Right atrium auricular region (tissue), 2 donors: ENCODE data around the gene MYH15. TPM values are rescaled to one million over a fixed set of nuclear protein-coding genes. Genes with fewer than 3 reads are reported as not detected.

ENCODE experiments used
- DNase-seq: peaks from one replicate; pipeline ENCODE4 v3.0.0-alpha.2; 2019; ENCODE audit warnings: low spot score
- H3K27ac ChIP-seq, 2 donors: fragments of 200-600 bp; sonication (generic); 1 replicate in 1 of 2; 2 replicates in 1 of 2; pipeline ENCODE4 v1.5.1; 2016 to 2019
- H3K27me3 ChIP-seq, 2 donors: fragments of 200-600 bp; sonication (generic); one replicate each; pipeline versions ENCODE4 v1.5.1 to v1.6.0; 2017 to 2019
- H3K36me3 ChIP-seq: fragments of 200-600 bp; sonication (generic); one replicate; pipeline ENCODE4 v1.5.1; 2016
- H3K4me1 ChIP-seq, 2 donors: fragments of 200-600 bp; sonication (generic); one replicate each; pipeline versions ENCODE4 v1.5.1 to v1.6.0; 2017 to 2019
- H3K4me3 ChIP-seq, 2 donors: fragments of 200-600 bp; sonication (generic); 1 replicate in 1 of 2; 2 replicates in 1 of 2; pipeline ENCODE4 v1.5.1; 2017 to 2019; ENCODE audit warnings: mild to moderate bottlenecking in 1 of 2, moderate library complexity in 1 of 2
- H3K9me3 ChIP-seq, 2 donors: fragments of 200-600 bp; sonication (generic); one replicate each; pipeline ENCODE4 v1.5.1; 2019
- total RNA-seq, 2 donors: library from RNA; depleted of rRNA; stranded (reverse); fragments of >200 nt; gene quantifications; one replicate each; pipeline ENCODE4 v1.1.0, GENCODE V29; 2016
- TF ChIP-seq, protein P1 (sequence below), 2 donors: fragments of 200-600 bp; sonication (generic); IDR thresholded peaks; one replicate each; pipeline ENCODE4 v1.5.1; 2019; ENCODE audit warnings: antibody characterized with exemption in 2 of 2

MYH15 gene
- total RNA-seq, 2 donors from 2014 or later = 0.08 to 0.48 TPM

DNA sequence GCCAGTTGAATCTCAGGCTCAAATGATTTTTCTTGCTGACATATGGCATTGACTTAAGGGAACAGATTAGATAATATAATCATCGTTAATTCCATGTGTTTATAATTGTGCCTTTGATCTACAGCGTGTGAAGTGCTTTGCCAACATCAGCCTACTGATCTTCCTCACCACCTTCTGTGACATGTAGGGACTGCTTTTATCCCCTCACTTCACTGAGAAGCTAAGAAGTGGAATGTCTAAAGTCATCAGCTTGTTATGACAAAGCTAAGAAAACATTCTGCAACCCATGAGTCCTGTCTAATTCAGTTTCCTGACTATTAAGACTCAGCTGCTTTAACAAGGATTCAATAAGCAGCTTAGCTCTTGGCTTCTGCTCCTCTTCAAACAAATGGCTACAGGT is 106.0 kb downstream of the MYH15 start:
- Histone ChIP-seq H3K4me1 (no peaks in the 10 kb centered on the region), H3K4me3 (no peak overlapping the region), H3K27ac (no peak overlapping the region), H3K36me3 (no peaks in the 10 kb centered on the region), H3K27me3 (peaks cover 0 to 3% of the 10 kb centered on the region in 2 donors), H3K9me3 (no peaks in the 10 kb centered on the region)
- TF ChIP-seq, protein P1, sequence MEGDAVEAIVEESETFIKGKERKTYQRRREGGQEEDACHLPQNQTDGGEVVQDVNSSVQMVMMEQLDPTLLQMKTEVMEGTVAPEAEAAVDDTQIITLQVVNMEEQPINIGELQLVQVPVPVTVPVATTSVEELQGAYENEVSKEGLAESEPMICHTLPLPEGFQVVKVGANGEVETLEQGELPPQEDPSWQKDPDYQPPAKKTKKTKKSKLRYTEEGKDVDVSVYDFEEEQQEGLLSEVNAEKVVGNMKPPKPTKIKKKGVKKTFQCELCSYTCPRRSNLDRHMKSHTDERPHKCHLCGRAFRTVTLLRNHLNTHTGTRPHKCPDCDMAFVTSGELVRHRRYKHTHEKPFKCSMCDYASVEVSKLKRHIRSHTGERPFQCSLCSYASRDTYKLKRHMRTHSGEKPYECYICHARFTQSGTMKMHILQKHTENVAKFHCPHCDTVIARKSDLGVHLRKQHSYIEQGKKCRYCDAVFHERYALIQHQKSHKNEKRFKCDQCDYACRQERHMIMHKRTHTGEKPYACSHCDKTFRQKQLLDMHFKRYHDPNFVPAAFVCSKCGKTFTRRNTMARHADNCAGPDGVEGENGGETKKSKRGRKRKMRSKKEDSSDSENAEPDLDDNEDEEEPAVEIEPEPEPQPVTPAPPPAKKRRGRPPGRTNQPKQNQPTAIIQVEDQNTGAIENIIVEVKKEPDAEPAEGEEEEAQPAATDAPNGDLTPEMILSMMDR (IDR thresholded peaks at IDR 0.05) = no peak
- no peak for DNase-seq

DNA sequence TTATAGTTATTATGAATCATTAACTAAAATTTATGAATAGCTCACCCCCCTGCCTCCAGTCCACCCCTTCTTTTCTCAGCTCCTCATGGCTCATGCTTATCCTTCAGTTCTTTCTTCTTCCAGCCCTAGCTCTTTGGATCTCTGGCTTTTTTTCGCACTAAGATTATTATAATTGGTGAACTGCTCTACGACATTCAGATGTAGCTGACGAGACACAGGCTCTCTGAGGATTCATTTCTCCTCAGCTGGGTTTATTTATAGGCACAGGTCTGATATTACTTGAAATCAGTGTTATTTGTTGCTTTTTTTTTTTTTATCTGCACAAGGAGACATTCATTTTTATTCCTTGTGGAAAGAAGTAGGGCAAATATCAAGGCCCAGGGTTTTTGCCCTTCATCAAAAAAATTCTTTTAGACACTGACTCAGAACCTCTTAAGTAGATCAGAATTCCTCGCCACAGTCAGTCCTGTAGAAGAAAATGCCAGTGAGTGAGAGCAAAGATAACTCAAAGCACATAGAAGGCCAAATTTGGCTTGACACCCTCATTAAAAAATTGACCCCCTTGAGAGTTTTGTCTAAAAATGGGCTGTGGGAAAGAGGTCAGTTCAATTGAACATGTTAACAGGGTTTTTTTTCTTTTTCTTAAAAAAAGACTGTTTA is 106.6 kb downstream of the MYH15 start:
- H3K4me3 ChIP-seq = no peak overlapping the region
- no peak overlapping the region for H3K27ac ChIP-seq
- H3K4me1 ChIP-seq = no peaks in the 10 kb centered on the region
- TF ChIP-seq, protein P1 (IDR thresholded peaks at IDR 0.05) = no peak
- DNase-seq = no peak
- H3K9me3 ChIP-seq = no peaks in the 10 kb centered on the region
- peaks cover 0 to 3% of the 10 kb centered on the region in 2 donors for H3K27me3 ChIP-seq
- no peaks in the 10 kb centered on the region for H3K36me3 ChIP-seq

DNA sequence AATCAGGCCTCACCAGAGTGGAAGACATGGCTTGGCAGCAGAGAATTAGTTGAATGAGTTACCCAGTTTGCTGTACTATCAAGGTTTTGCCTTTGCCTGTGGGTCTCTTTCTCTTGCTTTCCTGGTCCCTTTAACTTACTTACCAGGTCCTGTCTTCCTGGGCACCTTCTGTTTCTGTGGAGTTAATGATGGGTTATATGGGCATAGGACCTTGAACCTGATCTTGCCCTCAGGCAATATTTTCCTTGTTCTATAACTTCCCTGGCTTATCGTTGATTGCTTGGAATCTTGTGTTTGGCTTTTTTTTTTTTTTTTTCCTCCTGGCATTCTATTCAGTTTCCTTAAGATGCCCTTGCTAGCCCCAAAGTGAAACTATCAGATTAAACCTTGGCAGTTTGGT is 107.2 kb downstream of the MYH15 start:
- TF ChIP-seq, protein P1 (IDR thresholded peaks at IDR 0.05) = no peak
- no peak for DNase-seq

DNA sequence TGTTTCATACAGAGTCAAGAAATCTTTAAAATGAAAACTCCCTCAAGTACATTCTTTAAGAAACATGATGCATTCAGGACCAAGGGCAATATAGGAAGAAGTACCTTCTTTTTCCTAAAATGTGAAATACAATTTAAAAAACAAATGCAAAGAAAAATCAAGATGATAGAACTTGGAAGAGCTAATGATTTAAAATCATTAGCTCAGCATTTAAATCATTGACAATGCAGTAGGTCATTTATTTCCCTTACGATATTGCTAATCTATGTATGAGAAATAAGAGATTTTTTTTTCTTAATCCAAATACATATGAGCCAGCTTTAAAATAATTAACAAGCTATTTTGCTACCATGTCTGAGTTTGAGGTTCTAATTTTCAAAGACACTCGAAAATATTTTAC is 108.6 kb downstream of the MYH15 start:
- DNase-seq = no peak
- peaks cover 0 to 3% of the 10 kb centered on the region in 2 donors for H3K27me3 ChIP-seq
- H3K36me3 ChIP-seq = no peaks in the 10 kb centered on the region
- H3K4me3 ChIP-seq = no peak overlapping the region
- no peaks in the 10 kb centered on the region for H3K9me3 ChIP-seq
- TF ChIP-seq, protein P1 (IDR thresholded peaks at IDR 0.05) = no peak
- H3K4me1 ChIP-seq = no peaks in the 10 kb centered on the region
- no peak overlapping the region for H3K27ac ChIP-seq

More for the DNA sequence above, 107.2 kb downstream of the MYH15 start:
- H3K27me3 ChIP-seq = peaks cover 0 to 3% of the 10 kb centered on the region in 2 donors
- no peaks in the 10 kb centered on the region for H3K36me3 ChIP-seq
- H3K4me3 ChIP-seq = no peak overlapping the region
- no peaks in the 10 kb centered on the region for H3K9me3 ChIP-seq
- no peaks in the 10 kb centered on the region for H3K4me1 ChIP-seq
- no peak overlapping the region for H3K27ac ChIP-seq

DNA sequence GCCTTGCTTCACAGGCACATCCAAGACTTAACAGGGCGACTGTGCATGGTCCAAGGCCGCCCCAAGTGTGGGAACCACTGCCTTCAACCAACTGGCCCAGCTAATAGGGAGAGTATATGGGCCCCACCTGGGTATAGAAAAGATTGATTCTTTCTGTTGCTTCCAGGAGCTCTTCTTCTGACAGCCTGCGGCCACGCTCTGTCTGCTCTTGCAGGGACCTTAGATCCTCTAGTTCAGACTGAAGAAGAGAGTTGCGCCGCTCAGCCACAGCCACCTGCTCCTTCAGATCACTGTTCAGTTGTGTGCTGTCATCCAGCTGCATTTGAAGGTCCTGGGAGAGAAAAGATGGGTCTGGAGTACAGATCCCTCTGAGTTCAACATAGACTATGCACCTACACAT is 111.9 kb downstream of the MYH15 start:
- DNase-seq = no peak
- Histone ChIP-seq H3K9me3 (no peaks in the 10 kb centered on the region), H3K36me3 (no peaks in the 10 kb centered on the region), H3K4me1 (no peaks in the 10 kb centered on the region), H3K27ac (no peak overlapping the region), H3K4me3 (no peak overlapping the region), H3K27me3 (no peaks in the 10 kb centered on the region)
- TF ChIP-seq, protein P1 (IDR thresholded peaks at IDR 0.05) = no peak

DNA sequence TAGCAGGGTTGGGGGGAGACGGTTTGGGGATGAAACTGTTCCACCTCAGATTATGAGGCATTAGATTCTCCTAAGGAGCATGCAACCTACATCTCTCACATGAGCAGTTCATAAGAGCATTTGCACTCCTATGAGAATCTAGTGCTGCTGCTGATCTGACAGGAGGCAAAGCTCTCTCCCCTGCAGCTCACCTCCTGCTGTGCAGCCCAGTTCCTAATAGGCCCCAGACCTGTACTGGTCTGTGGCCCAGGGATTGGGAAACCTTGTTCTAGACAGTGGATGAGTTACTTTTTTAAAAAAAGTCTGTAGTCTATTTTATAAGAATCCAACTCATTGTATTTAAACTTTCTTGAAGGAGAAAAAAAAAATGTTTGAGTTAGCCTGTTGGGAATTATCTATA is 114.1 kb downstream of the MYH15 start:
- Histone ChIP-seq H3K4me1 (no peaks in the 10 kb centered on the region), H3K27ac (no peak overlapping the region), H3K27me3 (no peaks in the 10 kb centered on the region), H3K36me3 (no peaks in the 10 kb centered on the region), H3K9me3 (no peaks in the 10 kb centered on the region), H3K4me3 (no peak overlapping the region)
- DNase-seq = no peak
- TF ChIP-seq, protein P1 (IDR thresholded peaks at IDR 0.05) = no peak
